GM23338 (cell line): ENCODE data around the gene MKNK1. TPM values are rescaled to one million over a fixed set of nuclear protein-coding genes. Genes with fewer than 3 reads are reported as not detected.

Experiments used
- ATAC-seq: fragments of 200-7000 bp; cut with Tn5 transposase; 3 replicates; pipeline ENCODE4 v1.9.1; 2020
- DNase-seq: peaks from one replicate; pipeline ENCODE4 v3.0.0-alpha.2; 2015; ENCODE audit warnings: low spot score
- H2AFZ ChIP-seq: fragments of 200-600 bp; sonication (generic); 2 replicates; pipeline ENCODE4 v1.8.0; 2016; ENCODE audit warnings: antibody characterized with exemption, mild to moderate bottlenecking, moderate library complexity
- H3F3A ChIP-seq: fragments of 200-600 bp; sonication (generic); replicated peaks from 2 replicates; pipeline ENCODE4 v1.8.0; 2017; ENCODE audit warnings: antibody characterized with exemption, mixed run types, low read depth
- H3K27ac ChIP-seq: fragments of 200-600 bp; sonication (generic); 2 replicates; pipeline ENCODE4 v1.6.1; 2016; ENCODE audit warnings: low read depth
- H3K27me3 ChIP-seq: fragments of 200-600 bp; sonication (generic); 2 replicates; pipeline ENCODE4 v1.8.0; 2016; ENCODE audit warnings: mild to moderate bottlenecking, mixed run types, moderate library complexity; ENCODE audit not compliant: insufficient read depth
- H3K36me3 ChIP-seq: fragments of 200-600 bp; sonication (generic); 2 replicates; pipeline ENCODE4 v1.8.0; 2016; ENCODE audit warnings: mild to moderate bottlenecking; ENCODE audit not compliant: insufficient read depth
- H3K4me1 ChIP-seq: fragments of 200-600 bp; sonication (generic); 2 replicates; pipeline ENCODE4 v1.8.0; 2016; ENCODE audit warnings: mild to moderate bottlenecking, moderate library complexity; ENCODE audit not compliant: insufficient read depth
- H3K4me2 ChIP-seq: fragments of 200-600 bp; sonication (generic); 2 replicates; pipeline ENCODE4 v1.7.1; 2017; ENCODE audit warnings: mixed run types
- H3K4me3 ChIP-seq: fragments of 200-600 bp; sonication (generic); 2 replicates; pipeline ENCODE4 v1.6.1; 2016; ENCODE audit warnings: mixed run types
- H3K79me2 ChIP-seq: fragments of 200-600 bp; sonication (generic); replicated peaks from 2 replicates; pipeline ENCODE4 v1.8.0; 2017; ENCODE audit warnings: mild to moderate bottlenecking; ENCODE audit not compliant: insufficient read depth
- H3K9me2 ChIP-seq: fragments of 200-600 bp; sonication (generic); 2 replicates; pipeline ENCODE4 v1.8.0; 2017; ENCODE audit not compliant: insufficient read depth
- H4K20me1 ChIP-seq: fragments of 200-600 bp; sonication (generic); replicated peaks from 2 replicates; pipeline ENCODE4 v1.8.0; 2017; ENCODE audit warnings: mild to moderate bottlenecking; ENCODE audit not compliant: insufficient read depth
- H3K27ac Mint-ChIP-seq: 2 replicates; pipeline ENCODE4 v1.8.0; 2020; ENCODE audit warnings: inconsistent platforms, mild to moderate bottlenecking, moderate library complexity, mixed read lengths
- H3K27me3 Mint-ChIP-seq: 3 replicates; pipeline ENCODE4 v1.8.0; 2022; ENCODE audit warnings: low read depth, mild to moderate bottlenecking, moderate library complexity, mixed read lengths, inconsistent platforms; ENCODE audit not compliant: insufficient read depth, poor library complexity
- H3K36me3 Mint-ChIP-seq: 3 replicates; pipeline ENCODE4 v1.8.0; 2021; ENCODE audit warnings: low read depth, mild to moderate bottlenecking, inconsistent platforms, moderate library complexity, mixed read lengths
- H3K4me1 Mint-ChIP-seq: 3 replicates; pipeline ENCODE4 v1.8.0; 2020; ENCODE audit warnings: mild to moderate bottlenecking, inconsistent platforms, mixed read lengths
- H3K4me3 Mint-ChIP-seq: 3 replicates; pipeline ENCODE4 v1.8.0; 2021; ENCODE audit warnings: moderate library complexity, mild to moderate bottlenecking, inconsistent platforms, mixed read lengths
- H3K9me3 Mint-ChIP-seq: 3 replicates; pipeline ENCODE4 v1.8.0; 2020; ENCODE audit warnings: moderate library complexity, mild to moderate bottlenecking, inconsistent platforms, mixed read lengths
- CREB1 ChIP-seq: fragments of 250-450 bp; sonication (Bioruptor Pico); IDR thresholded peaks from 2 replicates; pipeline ENCODE4 v1.5.0; 2020; ENCODE audit warnings: low read depth, mild to moderate bottlenecking, moderate library complexity
- CTCF ChIP-seq, 2 experiments: fragments of 200-600 bp in 1 of 2; sonication (generic) in 1 of 2; conservative IDR thresholded peaks; 2 replicates each; pipeline versions ENCODE4 v1.5.1 to v1.6.1; 2016 to 2017; ENCODE audit warnings: antibody characterized with exemption in 2 of 2, low read depth in 2 of 2, mild to moderate bottlenecking in 2 of 2, moderate library complexity in 1 of 2
- ETS1 ChIP-seq: IDR thresholded peaks from 2 replicates; pipeline ENCODE4 v1.6.1; 2016; ENCODE audit warnings: antibody characterized with exemption
- EZH2phosphoT487 ChIP-seq: fragments of 200-600 bp; sonication (generic); IDR thresholded peaks from one replicate; pipeline ENCODE4 v1.8.1; 2018; ENCODE audit warnings: antibody characterized with exemption; ENCODE audit not compliant: unreplicated experiment
- REST ChIP-seq: IDR thresholded peaks from one replicate; pipeline ENCODE4 v1.6.1; 2018; ENCODE audit warnings: antibody characterized with exemption; ENCODE audit not compliant: unreplicated experiment
- STAT1 ChIP-seq: IDR thresholded peaks from one replicate; pipeline ENCODE4 v1.6.1; 2016; ENCODE audit warnings: antibody characterized with exemption; ENCODE audit not compliant: unreplicated experiment
- ZNF114 ChIP-seq: fragments of 250-450 bp; sonication (Bioruptor Pico); IDR thresholded peaks from 2 replicates; pipeline ENCODE4 v1.5.0; 2020; ENCODE audit warnings: mild to moderate bottlenecking, moderate library complexity
- ZNF331 ChIP-seq: fragments of 250-450 bp; sonication (Bioruptor Pico); IDR thresholded peaks from 2 replicates; pipeline ENCODE4 v1.5.0; 2020; ENCODE audit warnings: low read depth, mild to moderate bottlenecking, moderate library complexity
- ZNF462 ChIP-seq: fragments of 250-450 bp; sonication (Bioruptor Pico); IDR thresholded peaks from 2 replicates; pipeline ENCODE4 v1.5.0; 2020; ENCODE audit warnings: mild to moderate bottlenecking, moderate library complexity
- polyA plus RNA-seq: library from polyadenylated mRNA; unstranded; fragments of >200 nt; fragmentation: Nextera tagmentation; extraction: Ambion mirVana; gene quantifications from 2 replicates; pipeline ENCODE4 v1.2.1, GENCODE V29; 2016
- total RNA-seq: library from RNA; depleted of rRNA; stranded (reverse); fragments of >200 nt; shearing (Covaris generic); gene quantifications from 2 replicates; pipeline ENCODE4 v1.2.3, GENCODE V29; 2014

MKNK1 gene
- total and polyA plus RNA-seq, 2 experiments from 2014 or later = 11.8 to 20.5 TPM

GRCh38 chr1:46513536-46513935, 90.5 kb downstream of the MKNK1 start (continued):
- TF ChIP-seq CTCF (conservative IDR thresholded peaks at IDR 0.05; ENCODE audit: low read depth in 2 of 2) (no peak), REST (no peak)

GRCh38 chr1:46512792-46513190, 91.3 kb downstream of the MKNK1 start:
- Mint-ChIP-seq H3K4me3 (no peak overlapping the region; the same call in 2 of the 3 replicates), H3K27me3 (peaks cover 33% of the 10 kb centered on the region), H3K9me3 (no peaks in the 10 kb centered on the region), H3K27ac (no peak overlapping the region), H3K4me1 (peaks cover 36% of the 10 kb centered on the region), H3K36me3 (no peaks in the 10 kb centered on the region)
- no peaks in the 10 kb centered on the region for H3K79me2 ChIP-seq
- no peaks in the 10 kb centered on the region for H3K9me2 ChIP-seq
- no peak overlapping the region for H3K4me3 ChIP-seq
- H3K36me3 ChIP-seq = no peaks in the 10 kb centered on the region
- H3F3A ChIP-seq = 0 out of 2 replicates have a peak, but pooled peaks cover 3% of the 10 kb centered on the region
- ATAC-seq (no peak), DNase-seq (no peak)
- no peak overlapping the region for H3K27ac ChIP-seq
- no peak overlapping the region for H3K4me2 ChIP-seq
- H3K4me1 ChIP-seq = peaks cover 26% of the 10 kb centered on the region
- H4K20me1 ChIP-seq = no peaks in the 10 kb centered on the region
- H2AFZ ChIP-seq = peak overlapping the region; percentile 89
- TF ChIP-seq ZNF114 (CRISPR knock-in tag) = no peak
- TF ChIP-seq ETS1 = no peak
- TF ChIP-seq ZNF331 = no peak
- TF ChIP-seq CREB1 (CRISPR knock-in tag) = no peak
- TF ChIP-seq CTCF (conservative IDR thresholded peaks at IDR 0.05; ENCODE audit: low read depth in 2 of 2) = no peak
- TF ChIP-seq STAT1 = no peak
- no peak for TF ChIP-seq ZNF462 (CRISPR knock-in tag)
- TF ChIP-seq EZH2phosphoT487 = no peak
- H3K27me3 ChIP-seq = peaks cover 42% of the 10 kb centered on the region
